GM23338 (cell line): ENCODE data around the gene BICDL1. TPM values are rescaled to one million over a fixed set of nuclear protein-coding genes. Genes with fewer than 3 reads are reported as not detected.

ENCODE experiments used
- ATAC-seq: fragments of 200-7000 bp; cut with Tn5 transposase; 3 replicates; pipeline ENCODE4 v1.9.1; 2020
- DNase-seq: peaks from one replicate; pipeline ENCODE4 v3.0.0-alpha.2; 2015; ENCODE audit warnings: low spot score
- H2AFZ ChIP-seq: fragments of 200-600 bp; sonication (generic); 2 replicates; pipeline ENCODE4 v1.8.0; 2016; ENCODE audit warnings: antibody characterized with exemption, mild to moderate bottlenecking, moderate library complexity
- H3F3A ChIP-seq: fragments of 200-600 bp; sonication (generic); replicated peaks from 2 replicates; pipeline ENCODE4 v1.8.0; 2017; ENCODE audit warnings: antibody characterized with exemption, mixed run types, low read depth
- H3K27ac ChIP-seq: fragments of 200-600 bp; sonication (generic); 2 replicates; pipeline ENCODE4 v1.6.1; 2016; ENCODE audit warnings: low read depth
- H3K27me3 ChIP-seq: fragments of 200-600 bp; sonication (generic); 2 replicates; pipeline ENCODE4 v1.8.0; 2016; ENCODE audit warnings: mild to moderate bottlenecking, mixed run types, moderate library complexity; ENCODE audit not compliant: insufficient read depth
- H3K36me3 ChIP-seq: fragments of 200-600 bp; sonication (generic); 2 replicates; pipeline ENCODE4 v1.8.0; 2016; ENCODE audit warnings: mild to moderate bottlenecking; ENCODE audit not compliant: insufficient read depth
- H3K4me1 ChIP-seq: fragments of 200-600 bp; sonication (generic); 2 replicates; pipeline ENCODE4 v1.8.0; 2016; ENCODE audit warnings: mild to moderate bottlenecking, moderate library complexity; ENCODE audit not compliant: insufficient read depth
- H3K4me2 ChIP-seq: fragments of 200-600 bp; sonication (generic); 2 replicates; pipeline ENCODE4 v1.7.1; 2017; ENCODE audit warnings: mixed run types
- H3K4me3 ChIP-seq: fragments of 200-600 bp; sonication (generic); 2 replicates; pipeline ENCODE4 v1.6.1; 2016; ENCODE audit warnings: mixed run types
- H3K79me2 ChIP-seq: fragments of 200-600 bp; sonication (generic); replicated peaks from 2 replicates; pipeline ENCODE4 v1.8.0; 2017; ENCODE audit warnings: mild to moderate bottlenecking; ENCODE audit not compliant: insufficient read depth
- H3K9me2 ChIP-seq: fragments of 200-600 bp; sonication (generic); 2 replicates; pipeline ENCODE4 v1.8.0; 2017; ENCODE audit not compliant: insufficient read depth
- H4K20me1 ChIP-seq: fragments of 200-600 bp; sonication (generic); replicated peaks from 2 replicates; pipeline ENCODE4 v1.8.0; 2017; ENCODE audit warnings: mild to moderate bottlenecking; ENCODE audit not compliant: insufficient read depth
- H3K27ac Mint-ChIP-seq: 2 replicates; pipeline ENCODE4 v1.8.0; 2020; ENCODE audit warnings: inconsistent platforms, mild to moderate bottlenecking, moderate library complexity, mixed read lengths
- H3K27me3 Mint-ChIP-seq: 3 replicates; pipeline ENCODE4 v1.8.0; 2022; ENCODE audit warnings: low read depth, mild to moderate bottlenecking, moderate library complexity, mixed read lengths, inconsistent platforms; ENCODE audit not compliant: insufficient read depth, poor library complexity
- H3K36me3 Mint-ChIP-seq: 3 replicates; pipeline ENCODE4 v1.8.0; 2021; ENCODE audit warnings: low read depth, mild to moderate bottlenecking, inconsistent platforms, moderate library complexity, mixed read lengths
- H3K4me1 Mint-ChIP-seq: 3 replicates; pipeline ENCODE4 v1.8.0; 2020; ENCODE audit warnings: mild to moderate bottlenecking, inconsistent platforms, mixed read lengths
- H3K4me3 Mint-ChIP-seq: 3 replicates; pipeline ENCODE4 v1.8.0; 2021; ENCODE audit warnings: moderate library complexity, mild to moderate bottlenecking, inconsistent platforms, mixed read lengths
- H3K9me3 Mint-ChIP-seq: 3 replicates; pipeline ENCODE4 v1.8.0; 2020; ENCODE audit warnings: moderate library complexity, mild to moderate bottlenecking, inconsistent platforms, mixed read lengths
- CREB1 ChIP-seq: fragments of 250-450 bp; sonication (Bioruptor Pico); IDR thresholded peaks from 2 replicates; pipeline ENCODE4 v1.5.0; 2020; ENCODE audit warnings: low read depth, mild to moderate bottlenecking, moderate library complexity
- CTCF ChIP-seq, 2 experiments: fragments of 200-600 bp in 1 of 2; sonication (generic) in 1 of 2; conservative IDR thresholded peaks; 2 replicates each; pipeline versions ENCODE4 v1.5.1 to v1.6.1; 2016 to 2017; ENCODE audit warnings: antibody characterized with exemption in 2 of 2, low read depth in 2 of 2, mild to moderate bottlenecking in 2 of 2, moderate library complexity in 1 of 2
- ETS1 ChIP-seq: IDR thresholded peaks from 2 replicates; pipeline ENCODE4 v1.6.1; 2016; ENCODE audit warnings: antibody characterized with exemption
- EZH2 ChIP-seq: fragments of 200-600 bp; sonication (generic); IDR thresholded peaks from one replicate; pipeline ENCODE4 v1.8.0; 2017; ENCODE audit warnings: antibody characterized with exemption, mild to moderate bottlenecking, low read depth; ENCODE audit not compliant: unreplicated experiment
- EZH2phosphoT487 ChIP-seq: fragments of 200-600 bp; sonication (generic); IDR thresholded peaks from one replicate; pipeline ENCODE4 v1.8.1; 2018; ENCODE audit warnings: antibody characterized with exemption; ENCODE audit not compliant: unreplicated experiment
- JUNB ChIP-seq: IDR thresholded peaks from one replicate; pipeline ENCODE4 v1.6.1; 2016; ENCODE audit warnings: antibody characterized with exemption; ENCODE audit not compliant: unreplicated experiment
- NANOG ChIP-seq: IDR thresholded peaks from 2 replicates; pipeline ENCODE4 v1.6.1; 2016; ENCODE audit warnings: antibody characterized with exemption, borderline replicate concordance
- POLR2AphosphoS5 ChIP-seq: IDR thresholded peaks from 2 replicates; pipeline ENCODE4 v1.6.1; 2016; ENCODE audit warnings: antibody characterized with exemption, low read depth
- REST ChIP-seq: IDR thresholded peaks from one replicate; pipeline ENCODE4 v1.6.1; 2018; ENCODE audit warnings: antibody characterized with exemption; ENCODE audit not compliant: unreplicated experiment
- STAT1 ChIP-seq: IDR thresholded peaks from one replicate; pipeline ENCODE4 v1.6.1; 2016; ENCODE audit warnings: antibody characterized with exemption; ENCODE audit not compliant: unreplicated experiment
- ZNF114 ChIP-seq: fragments of 250-450 bp; sonication (Bioruptor Pico); IDR thresholded peaks from 2 replicates; pipeline ENCODE4 v1.5.0; 2020; ENCODE audit warnings: mild to moderate bottlenecking, moderate library complexity
- ZNF331 ChIP-seq: fragments of 250-450 bp; sonication (Bioruptor Pico); IDR thresholded peaks from 2 replicates; pipeline ENCODE4 v1.5.0; 2020; ENCODE audit warnings: low read depth, mild to moderate bottlenecking, moderate library complexity
- ZNF462 ChIP-seq: fragments of 250-450 bp; sonication (Bioruptor Pico); IDR thresholded peaks from 2 replicates; pipeline ENCODE4 v1.5.0; 2020; ENCODE audit warnings: mild to moderate bottlenecking, moderate library complexity
- polyA plus RNA-seq: library from polyadenylated mRNA; unstranded; fragments of >200 nt; fragmentation: Nextera tagmentation; extraction: Ambion mirVana; gene quantifications from 2 replicates; pipeline ENCODE4 v1.2.1, GENCODE V29; 2016
- total RNA-seq: library from RNA; depleted of rRNA; stranded (reverse); fragments of >200 nt; shearing (Covaris generic); gene quantifications from 2 replicates; pipeline ENCODE4 v1.2.3, GENCODE V29; 2014

Gene BICDL1
- total and polyA plus RNA-seq, 2 experiments from 2014 or later, result 14.0 to 25.7 TPM

DNA sequence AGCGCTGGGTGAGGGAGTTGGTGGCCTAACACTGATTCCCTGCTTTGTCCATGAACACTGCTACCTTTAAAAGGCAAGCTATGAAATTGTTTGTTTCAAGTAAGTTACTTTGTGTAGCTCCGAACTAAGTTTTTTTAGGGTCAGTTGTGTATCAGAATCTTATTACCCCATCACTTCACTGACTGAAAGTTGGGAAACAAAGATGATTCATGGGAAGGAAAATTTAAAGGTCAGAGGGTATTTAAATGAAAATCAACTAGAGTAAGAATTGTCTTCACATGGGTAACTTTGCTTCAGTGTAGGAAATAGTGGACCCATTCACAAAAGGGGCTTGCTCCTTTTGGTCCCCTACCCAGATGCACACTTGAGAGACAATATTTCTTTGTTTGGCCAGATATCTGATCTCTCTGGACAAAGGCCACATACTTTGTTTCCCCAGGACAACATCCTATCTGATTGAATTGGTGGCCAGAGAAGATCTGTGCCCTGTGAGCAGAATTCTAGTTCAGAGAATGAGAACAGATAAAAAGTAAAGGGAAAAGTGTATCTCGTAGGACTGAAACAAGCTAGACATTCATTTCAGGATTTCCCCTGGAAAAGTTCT is 74.0 kb downstream of the BICDL1 start:
- TF ChIP-seq EZH2 (no peak), CTCF (conservative IDR thresholded peaks at IDR 0.05; ENCODE audit: low read depth in 2 of 2) (no peak), JUNB (no peak), NANOG (no peak), ZNF462 (CRISPR knock-in tag) (no peak), ETS1 (no peak), ZNF114 (CRISPR knock-in tag) (no peak), REST (no peak), EZH2phosphoT487 (no peak), STAT1 (no peak), ZNF331 (no peak), POLR2AphosphoS5 (no peak), CREB1 (no peak)
- H3K4me1 ChIP-seq, result no peaks in the 10 kb centered on the region
- no peaks in the 10 kb centered on the region for H3F3A ChIP-seq
- no peaks in the 10 kb centered on the region for H3K36me3 ChIP-seq
- no peak overlapping the region for H2AFZ ChIP-seq
- no peak for ATAC-seq
- no peak for DNase-seq
- no peak overlapping the region for H3K4me3 Mint-ChIP-seq
- peaks cover 9% of the 10 kb centered on the region for H3K4me1 Mint-ChIP-seq
- no peaks in the 10 kb centered on the region for H3K27me3 ChIP-seq
- H3K27ac ChIP-seq, result no peak overlapping the region
- H3K9me3 Mint-ChIP-seq, result no peaks in the 10 kb centered on the region
- H3K9me2 ChIP-seq, result no peaks in the 10 kb centered on the region
- H4K20me1 ChIP-seq, result no peaks in the 10 kb centered on the region; the same call in 1 of the 2 replicates
- H3K4me3 ChIP-seq, result no peak overlapping the region
- no peaks in the 10 kb centered on the region for H3K36me3 Mint-ChIP-seq
- peaks cover 7% of the 10 kb centered on the region for H3K27me3 Mint-ChIP-seq
- no peaks in the 10 kb centered on the region for H3K79me2 ChIP-seq
- no peak overlapping the region for H3K4me2 ChIP-seq
- no peak overlapping the region for H3K27ac Mint-ChIP-seq
